HL-60 (cell line): ENCODE results near the gene HPS1.

Experiments used
- CTCF ChIP-seq: IDR thresholded peaks from one replicate; pipeline ENCODE4 v1.5.1; 2011; ENCODE audit warnings: low read length, control low read depth, inconsistent platforms; ENCODE audit not compliant: insufficient read depth
- GABPA ChIP-seq: IDR thresholded peaks from 2 replicates; pipeline ENCODE4 v1.6.1; 2012; ENCODE audit warnings: low read depth
- POLR2AphosphoS5 ChIP-seq: IDR thresholded peaks from 2 replicates; pipeline ENCODE4 v1.6.1; 2012; ENCODE audit warnings: low read depth
- REST ChIP-seq: IDR thresholded peaks from 2 replicates; pipeline ENCODE4 v1.6.1; 2012; ENCODE audit warnings: low read depth; ENCODE audit not compliant: insufficient replicate concordance
- SPI1 ChIP-seq: IDR thresholded peaks from 2 replicates; pipeline ENCODE4 v1.6.1; 2012; ENCODE audit warnings: low read depth, mild to moderate bottlenecking, borderline replicate concordance

GRCh38 chr10:98444314-98445006 is 2.3 kb downstream of the HPS1 start:
- TF ChIP-seq CTCF (no peak), REST (no peak), SPI1 (no peak), GABPA (no peak), POLR2AphosphoS5 (no peak)
